GM23338 (cell line): ENCODE measurements around the gene OR10J4. TPM values are rescaled to one million over a fixed set of nuclear protein-coding genes. Genes with fewer than 3 reads are reported as not detected.

ENCODE experiments used
- ATAC-seq: fragments of 200-7000 bp; cut with Tn5 transposase; 3 replicates; pipeline ENCODE4 v1.9.1; 2020
- DNase-seq: peaks from one replicate; pipeline ENCODE4 v3.0.0-alpha.2; 2015; ENCODE audit warnings: low spot score
- H2AFZ ChIP-seq: fragments of 200-600 bp; sonication (generic); 2 replicates; pipeline ENCODE4 v1.8.0; 2016; ENCODE audit warnings: antibody characterized with exemption, mild to moderate bottlenecking, moderate library complexity
- H3F3A ChIP-seq: fragments of 200-600 bp; sonication (generic); replicated peaks from 2 replicates; pipeline ENCODE4 v1.8.0; 2017; ENCODE audit warnings: antibody characterized with exemption, mixed run types, low read depth
- H3K27ac ChIP-seq: fragments of 200-600 bp; sonication (generic); 2 replicates; pipeline ENCODE4 v1.6.1; 2016; ENCODE audit warnings: low read depth
- H3K27me3 ChIP-seq: fragments of 200-600 bp; sonication (generic); 2 replicates; pipeline ENCODE4 v1.8.0; 2016; ENCODE audit warnings: mild to moderate bottlenecking, mixed run types, moderate library complexity; ENCODE audit not compliant: insufficient read depth
- H3K36me3 ChIP-seq: fragments of 200-600 bp; sonication (generic); 2 replicates; pipeline ENCODE4 v1.8.0; 2016; ENCODE audit warnings: mild to moderate bottlenecking; ENCODE audit not compliant: insufficient read depth
- H3K4me1 ChIP-seq: fragments of 200-600 bp; sonication (generic); 2 replicates; pipeline ENCODE4 v1.8.0; 2016; ENCODE audit warnings: mild to moderate bottlenecking, moderate library complexity; ENCODE audit not compliant: insufficient read depth
- H3K4me2 ChIP-seq: fragments of 200-600 bp; sonication (generic); 2 replicates; pipeline ENCODE4 v1.7.1; 2017; ENCODE audit warnings: mixed run types
- H3K4me3 ChIP-seq: fragments of 200-600 bp; sonication (generic); 2 replicates; pipeline ENCODE4 v1.6.1; 2016; ENCODE audit warnings: mixed run types
- H3K79me2 ChIP-seq: fragments of 200-600 bp; sonication (generic); replicated peaks from 2 replicates; pipeline ENCODE4 v1.8.0; 2017; ENCODE audit warnings: mild to moderate bottlenecking; ENCODE audit not compliant: insufficient read depth
- H3K9me2 ChIP-seq: fragments of 200-600 bp; sonication (generic); 2 replicates; pipeline ENCODE4 v1.8.0; 2017; ENCODE audit not compliant: insufficient read depth
- H4K20me1 ChIP-seq: fragments of 200-600 bp; sonication (generic); replicated peaks from 2 replicates; pipeline ENCODE4 v1.8.0; 2017; ENCODE audit warnings: mild to moderate bottlenecking; ENCODE audit not compliant: insufficient read depth
- H3K27ac Mint-ChIP-seq: 2 replicates; pipeline ENCODE4 v1.8.0; 2020; ENCODE audit warnings: inconsistent platforms, mild to moderate bottlenecking, moderate library complexity, mixed read lengths
- H3K27me3 Mint-ChIP-seq: 3 replicates; pipeline ENCODE4 v1.8.0; 2022; ENCODE audit warnings: low read depth, mild to moderate bottlenecking, moderate library complexity, mixed read lengths, inconsistent platforms; ENCODE audit not compliant: insufficient read depth, poor library complexity
- H3K36me3 Mint-ChIP-seq: 3 replicates; pipeline ENCODE4 v1.8.0; 2021; ENCODE audit warnings: low read depth, mild to moderate bottlenecking, inconsistent platforms, moderate library complexity, mixed read lengths
- H3K4me1 Mint-ChIP-seq: 3 replicates; pipeline ENCODE4 v1.8.0; 2020; ENCODE audit warnings: mild to moderate bottlenecking, inconsistent platforms, mixed read lengths
- H3K4me3 Mint-ChIP-seq: 3 replicates; pipeline ENCODE4 v1.8.0; 2021; ENCODE audit warnings: moderate library complexity, mild to moderate bottlenecking, inconsistent platforms, mixed read lengths
- H3K9me3 Mint-ChIP-seq: 3 replicates; pipeline ENCODE4 v1.8.0; 2020; ENCODE audit warnings: moderate library complexity, mild to moderate bottlenecking, inconsistent platforms, mixed read lengths
- CREB1 ChIP-seq: fragments of 250-450 bp; sonication (Bioruptor Pico); IDR thresholded peaks from 2 replicates; pipeline ENCODE4 v1.5.0; 2020; ENCODE audit warnings: low read depth, mild to moderate bottlenecking, moderate library complexity
- CTCF ChIP-seq, 2 experiments: fragments of 200-600 bp in 1 of 2; sonication (generic) in 1 of 2; conservative IDR thresholded peaks; 2 replicates each; pipeline versions ENCODE4 v1.5.1 to v1.6.1; 2016 to 2017; ENCODE audit warnings: antibody characterized with exemption in 2 of 2, low read depth in 2 of 2, mild to moderate bottlenecking in 2 of 2, moderate library complexity in 1 of 2
- ETS1 ChIP-seq: IDR thresholded peaks from 2 replicates; pipeline ENCODE4 v1.6.1; 2016; ENCODE audit warnings: antibody characterized with exemption
- EZH2 ChIP-seq: fragments of 200-600 bp; sonication (generic); IDR thresholded peaks from one replicate; pipeline ENCODE4 v1.8.0; 2017; ENCODE audit warnings: antibody characterized with exemption, mild to moderate bottlenecking, low read depth; ENCODE audit not compliant: unreplicated experiment
- EZH2phosphoT487 ChIP-seq: fragments of 200-600 bp; sonication (generic); IDR thresholded peaks from one replicate; pipeline ENCODE4 v1.8.1; 2018; ENCODE audit warnings: antibody characterized with exemption; ENCODE audit not compliant: unreplicated experiment
- JUNB ChIP-seq: IDR thresholded peaks from one replicate; pipeline ENCODE4 v1.6.1; 2016; ENCODE audit warnings: antibody characterized with exemption; ENCODE audit not compliant: unreplicated experiment
- NANOG ChIP-seq: IDR thresholded peaks from 2 replicates; pipeline ENCODE4 v1.6.1; 2016; ENCODE audit warnings: antibody characterized with exemption, borderline replicate concordance
- POLR2AphosphoS5 ChIP-seq: IDR thresholded peaks from 2 replicates; pipeline ENCODE4 v1.6.1; 2016; ENCODE audit warnings: antibody characterized with exemption, low read depth
- REST ChIP-seq: IDR thresholded peaks from one replicate; pipeline ENCODE4 v1.6.1; 2018; ENCODE audit warnings: antibody characterized with exemption; ENCODE audit not compliant: unreplicated experiment
- STAT1 ChIP-seq: IDR thresholded peaks from one replicate; pipeline ENCODE4 v1.6.1; 2016; ENCODE audit warnings: antibody characterized with exemption; ENCODE audit not compliant: unreplicated experiment
- ZNF114 ChIP-seq: fragments of 250-450 bp; sonication (Bioruptor Pico); IDR thresholded peaks from 2 replicates; pipeline ENCODE4 v1.5.0; 2020; ENCODE audit warnings: mild to moderate bottlenecking, moderate library complexity
- ZNF331 ChIP-seq: fragments of 250-450 bp; sonication (Bioruptor Pico); IDR thresholded peaks from 2 replicates; pipeline ENCODE4 v1.5.0; 2020; ENCODE audit warnings: low read depth, mild to moderate bottlenecking, moderate library complexity
- ZNF462 ChIP-seq: fragments of 250-450 bp; sonication (Bioruptor Pico); IDR thresholded peaks from 2 replicates; pipeline ENCODE4 v1.5.0; 2020; ENCODE audit warnings: mild to moderate bottlenecking, moderate library complexity
- polyA plus RNA-seq: library from polyadenylated mRNA; unstranded; fragments of >200 nt; fragmentation: Nextera tagmentation; extraction: Ambion mirVana; gene quantifications from 2 replicates; pipeline ENCODE4 v1.2.1, GENCODE V29; 2016
- total RNA-seq: library from RNA; depleted of rRNA; stranded (reverse); fragments of >200 nt; shearing (Covaris generic); gene quantifications from 2 replicates; pipeline ENCODE4 v1.2.3, GENCODE V29; 2014

Gene OR10J4
- total and polyA plus RNA-seq, 2 experiments from 2014 or later: not detected

- no peak for ATAC-seq
- H3K36me3 ChIP-seq: no peaks in the 10 kb centered on the region
- no peak overlapping the region for H3K4me3 ChIP-seq
- no peaks in the 10 kb centered on the region for H3K79me2 ChIP-seq
- no peaks in the 10 kb centered on the region for H3K27me3 ChIP-seq
- no peak for DNase-seq
- peaks cover 3% of the 10 kb centered on the region; the same call in 1 of the 3 replicates for H3K9me3 Mint-ChIP-seq
- H3K4me3 Mint-ChIP-seq: no peak overlapping the region
- H3K27me3 Mint-ChIP-seq: no peaks in the 10 kb centered on the region
- H2AFZ ChIP-seq: no peak overlapping the region
- TF ChIP-seq STAT1 (no peak), ZNF114 (CRISPR knock-in tag) (no peak), EZH2phosphoT487 (no peak), REST (no peak), CREB1 (no peak), POLR2AphosphoS5 (no peak), NANOG (no peak), JUNB (no peak), CTCF (conservative IDR thresholded peaks at IDR 0.05; ENCODE audit: low read depth in 2 of 2) (no peak), ZNF462 (CRISPR knock-in tag) (no peak), ZNF331 (CRISPR knock-in tag) (no peak), ETS1 (no peak), EZH2 (no peak)
- peaks cover 7% of the 10 kb centered on the region; the same call in 1 of the 2 replicates for H3K9me2 ChIP-seq
- no peak overlapping the region for H3K4me2 ChIP-seq
- no peaks in the 10 kb centered on the region for H3F3A ChIP-seq
- H3K4me1 Mint-ChIP-seq: no peaks in the 10 kb centered on the region
- H3K27ac Mint-ChIP-seq: no peak overlapping the region
- no peaks in the 10 kb centered on the region for H3K4me1 ChIP-seq
- H3K27ac ChIP-seq: no peak overlapping the region
- H3K36me3 Mint-ChIP-seq: no peaks in the 10 kb centered on the region
- H4K20me1 ChIP-seq: no peaks in the 10 kb centered on the region
These were observed 25.2 kb upstream of the OR10J4 start for GRCh38 chr1:159406821-159407220.
